ENCODE measurements around the gene RBP3.
A peak's percentile ranks its signal among the peaks of the same experiment; 100 is the strongest.

The RBP3 gene

DNA sequence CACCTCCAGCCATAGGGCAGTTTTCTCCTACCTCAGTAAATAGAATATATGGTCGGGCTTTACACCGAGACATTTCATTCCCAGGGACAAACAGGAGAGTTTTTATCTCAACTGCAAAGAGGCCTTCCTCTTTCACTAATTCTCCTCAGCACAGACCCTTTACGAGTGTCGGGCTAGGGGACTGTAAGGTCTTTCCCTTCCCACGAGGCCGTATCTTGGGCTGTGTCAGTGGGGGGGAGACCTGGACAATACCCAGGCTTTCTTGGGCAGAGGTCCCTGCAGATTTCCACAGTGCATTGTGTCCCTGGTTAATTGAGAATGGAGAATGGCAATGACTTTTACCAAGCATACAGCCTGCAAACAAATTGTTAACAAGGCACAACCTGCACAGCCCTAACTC lies 49.1 kb downstream of the RBP3 start:
- FAIRE-seq (no peak), DNase-seq (ENCODE audit: low spot score) (no peak)

DNA sequence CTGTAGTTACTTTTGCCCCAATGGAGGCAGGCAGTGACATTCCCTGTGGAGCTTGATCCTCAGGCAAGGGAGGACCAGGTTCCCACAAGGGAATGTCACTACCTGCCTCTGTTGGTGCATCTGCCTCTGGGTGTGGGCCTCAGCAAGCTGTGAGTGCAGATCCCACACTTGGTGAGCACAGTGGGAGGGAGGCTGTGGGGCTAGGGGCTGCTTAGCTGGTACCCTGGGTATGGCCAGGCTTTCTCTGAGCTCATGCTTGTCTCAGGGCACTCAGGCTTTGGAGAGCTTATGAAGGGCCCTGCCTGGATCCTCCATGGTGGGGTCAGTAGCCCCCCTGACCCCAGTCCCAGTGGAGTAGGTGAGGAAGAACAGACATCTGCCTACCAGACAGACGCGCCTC lies 52.1 kb downstream of the RBP3 start:
- no peak for DNase-seq (ENCODE audit: low spot score)
- FAIRE-seq = no peak

DNA sequence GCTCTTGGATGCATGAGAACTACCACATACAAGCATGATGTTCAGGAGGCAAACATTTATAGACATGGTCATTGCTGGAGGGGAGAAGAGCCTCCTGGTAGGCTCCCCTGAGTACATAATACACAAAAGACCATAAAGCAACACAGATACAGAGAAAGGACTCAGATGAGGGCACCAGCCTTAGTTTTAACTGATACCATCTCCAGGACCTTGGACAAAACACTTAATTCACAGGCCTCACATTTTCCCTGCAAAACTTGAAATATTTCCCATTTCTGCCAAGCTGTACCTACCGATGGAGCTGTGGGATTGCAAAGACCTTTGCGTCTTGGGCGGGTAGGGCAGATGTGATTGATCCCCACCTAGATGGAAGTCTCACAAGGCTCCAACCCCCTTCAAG lies 52.6 kb downstream of the RBP3 start:
- FAIRE-seq = no peak
- no peak for DNase-seq (ENCODE audit: low spot score)

DNA sequence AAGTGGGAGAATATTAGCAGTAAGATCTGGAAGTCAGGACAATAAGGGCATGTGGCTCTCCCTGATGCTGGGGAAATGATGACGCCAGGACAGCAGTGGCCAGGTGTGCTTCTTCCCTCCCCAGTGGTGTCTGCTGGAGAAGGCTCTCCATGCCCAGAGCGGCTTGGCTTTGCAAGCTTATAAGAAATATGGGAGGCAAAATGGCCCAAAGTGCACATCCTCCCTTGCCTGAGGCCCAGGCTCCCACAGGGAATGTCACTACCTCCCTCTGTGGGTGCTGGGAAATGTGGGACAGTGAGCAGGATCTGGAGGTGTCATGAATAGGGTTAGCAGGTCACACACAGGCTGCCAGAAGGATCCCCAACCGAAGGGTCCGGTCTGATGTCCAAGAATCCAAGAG lies 53.0 kb downstream of the RBP3 start:
- FAIRE-seq (no peak), DNase-seq (ENCODE audit: low spot score) (no peak)

DNA sequence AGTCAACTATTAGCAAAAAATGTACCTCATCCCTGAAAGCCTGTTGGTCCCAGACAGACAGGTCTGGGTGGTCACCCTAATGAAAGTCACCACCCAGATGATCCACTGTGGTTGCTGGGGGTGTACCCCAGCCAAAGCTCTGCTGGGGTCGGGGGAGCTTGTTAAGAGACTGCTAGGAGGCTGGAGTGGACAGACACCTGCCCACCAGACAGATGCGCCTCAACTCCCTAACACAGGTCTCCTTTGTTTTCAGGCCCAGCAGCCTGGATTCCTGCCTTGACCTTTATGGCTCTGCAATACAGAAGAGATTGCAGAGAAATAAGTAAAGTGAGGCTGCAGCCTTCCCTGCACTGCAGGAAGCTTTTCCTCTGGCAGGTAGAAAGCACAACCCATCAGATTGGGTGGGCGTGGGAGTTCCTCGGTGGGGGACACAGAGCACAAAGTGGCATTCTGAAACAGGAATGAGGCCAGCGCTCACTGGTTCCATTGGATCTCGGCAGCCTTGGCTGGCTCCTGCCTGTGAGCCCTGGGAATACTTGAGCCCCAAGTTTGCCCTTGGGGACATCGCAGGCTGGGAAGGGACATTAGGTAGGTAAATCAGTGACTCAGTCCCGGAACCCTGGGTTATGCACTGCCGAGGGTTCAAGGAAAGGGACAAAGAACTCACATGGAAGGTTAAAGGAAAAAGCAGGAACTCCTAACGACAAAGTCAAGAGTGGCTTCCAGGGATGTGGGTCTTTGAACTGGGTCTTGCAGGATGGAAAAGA lies 53.9 kb downstream of the RBP3 start:
- DNase-seq (ENCODE audit: low spot score) = no peak

DNA sequence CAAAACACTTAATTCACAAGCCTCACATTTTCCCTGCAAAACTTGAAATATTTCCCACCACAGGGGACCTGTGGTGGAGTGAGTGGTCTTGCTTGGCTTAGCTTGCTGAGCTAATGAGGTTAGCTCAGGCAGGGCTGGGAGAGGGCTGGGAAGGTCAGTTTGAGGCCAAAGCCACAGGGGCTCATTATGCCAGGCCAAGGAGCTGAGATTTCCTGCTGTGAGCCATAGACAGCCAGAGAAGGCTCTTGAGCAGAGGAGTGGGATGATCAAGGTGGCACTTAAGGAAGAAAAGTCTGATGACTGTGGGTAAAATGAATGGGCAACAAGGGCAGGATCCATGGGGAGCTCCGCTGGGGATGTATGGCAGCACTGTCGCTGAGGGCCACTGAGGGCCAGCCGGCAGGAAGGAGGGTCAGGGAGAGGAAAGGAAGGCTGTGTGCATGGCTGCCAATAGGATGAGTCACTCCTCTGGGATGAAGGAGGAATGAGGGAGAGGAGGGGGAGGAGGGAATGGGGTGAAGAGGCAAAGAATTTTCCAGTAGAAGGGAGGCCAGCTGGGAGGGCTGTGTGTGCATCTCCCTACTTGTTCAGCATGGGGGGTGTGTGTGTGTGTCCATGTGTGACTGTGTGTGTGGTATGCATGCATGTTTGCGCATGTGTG lies 54.6 kb downstream of the RBP3 start:
- FAIRE-seq = no peak

More for the DNA sequence above, 53.9 kb downstream of the RBP3 start:
- no peak for FAIRE-seq

DNA sequence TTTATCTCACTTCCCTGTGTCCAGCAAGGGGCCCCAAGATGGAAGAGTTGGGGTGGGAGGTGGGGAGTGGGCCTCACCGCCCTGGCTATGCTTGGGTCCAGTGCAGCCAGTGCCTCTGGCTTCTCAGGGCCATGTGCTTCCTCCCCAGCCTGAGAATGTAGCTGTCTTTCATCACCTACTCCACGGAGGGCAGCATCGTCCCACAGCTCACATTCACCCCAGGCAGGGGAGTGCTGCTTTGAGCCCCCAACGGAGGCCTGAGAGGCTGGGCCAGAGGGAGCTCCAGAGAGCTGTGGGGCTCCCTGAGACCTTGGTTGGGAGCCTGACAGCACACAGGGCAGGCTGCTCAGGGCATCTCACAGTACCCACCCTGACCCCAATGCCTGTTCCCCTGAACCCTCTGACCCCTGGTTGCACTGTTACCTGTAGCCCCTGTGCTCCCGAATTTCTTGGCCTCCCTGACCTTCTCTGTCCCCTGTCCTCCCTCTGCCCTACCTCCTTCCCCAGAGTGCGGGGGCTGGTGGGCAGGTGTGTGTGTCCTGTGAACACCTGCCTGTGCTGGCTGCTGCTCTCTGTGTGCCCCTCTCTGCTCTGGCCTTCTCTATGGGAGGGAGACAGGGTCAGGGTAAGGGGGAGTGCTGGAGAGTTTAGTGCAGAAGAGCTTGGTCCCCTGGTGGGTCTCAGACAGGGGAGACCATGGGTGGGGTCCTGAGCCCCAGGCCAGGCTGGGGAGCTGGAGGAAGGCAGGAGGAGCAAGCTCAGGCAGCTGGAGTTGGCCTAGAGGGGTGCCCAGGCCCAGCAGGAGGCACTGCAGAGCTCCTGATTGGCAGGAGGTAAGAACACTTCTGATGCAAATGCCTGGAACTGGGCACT lies 55.5 kb downstream of the RBP3 start:
- DNase-seq (ENCODE audit: low spot score) (peak; percentile 6), FAIRE-seq (no peak)

More for the DNA sequence above, 54.6 kb downstream of the RBP3 start:
- peak; percentile 94 for DNase-seq (ENCODE audit: low spot score)

DNA sequence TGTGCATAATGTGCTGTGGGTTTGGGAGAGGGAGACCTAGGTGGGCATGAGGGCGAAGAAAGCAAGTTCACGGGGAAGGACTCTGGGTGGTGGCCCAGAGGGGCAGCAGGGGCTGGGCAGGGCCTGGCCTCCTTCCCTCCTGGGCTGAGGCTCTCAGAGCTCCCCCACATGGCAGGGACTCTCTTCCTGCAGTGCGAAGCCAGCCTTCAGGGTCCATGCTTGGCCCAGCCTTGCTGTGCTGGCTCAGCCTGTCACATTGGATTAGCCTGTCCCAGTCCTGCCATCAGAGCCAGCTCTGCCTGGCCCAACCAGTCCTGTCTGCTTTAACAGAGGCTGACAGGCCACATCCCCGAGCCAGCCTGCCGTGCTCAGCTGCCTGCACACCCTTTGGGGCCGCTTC lies 56.3 kb downstream of the RBP3 start:
- DNase-seq (ENCODE audit: low spot score) = no peak
- FAIRE-seq = no peak

DNA sequence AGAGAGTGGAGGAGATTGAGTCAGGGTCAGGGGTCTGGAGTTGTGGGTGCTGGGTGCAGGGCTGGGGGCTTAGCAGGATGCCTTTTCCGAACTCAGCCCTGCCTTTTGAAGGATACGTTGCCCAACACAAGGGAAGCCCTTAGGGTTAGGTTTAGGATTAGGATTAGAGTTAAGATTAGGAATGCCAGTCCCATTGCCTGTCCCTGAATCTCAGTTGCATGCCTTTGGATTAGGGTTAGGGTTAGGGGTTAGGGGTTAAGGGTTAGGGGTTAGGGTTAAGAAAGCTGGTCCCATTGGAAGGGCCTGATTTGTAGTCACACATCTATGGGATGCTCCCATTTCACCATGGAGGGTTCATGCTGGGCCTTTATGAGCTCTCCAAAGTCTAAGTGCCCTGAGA lies 56.8 kb downstream of the RBP3 start:
- FAIRE-seq (no peak), DNase-seq (ENCODE audit: low spot score) (no peak)

DNA sequence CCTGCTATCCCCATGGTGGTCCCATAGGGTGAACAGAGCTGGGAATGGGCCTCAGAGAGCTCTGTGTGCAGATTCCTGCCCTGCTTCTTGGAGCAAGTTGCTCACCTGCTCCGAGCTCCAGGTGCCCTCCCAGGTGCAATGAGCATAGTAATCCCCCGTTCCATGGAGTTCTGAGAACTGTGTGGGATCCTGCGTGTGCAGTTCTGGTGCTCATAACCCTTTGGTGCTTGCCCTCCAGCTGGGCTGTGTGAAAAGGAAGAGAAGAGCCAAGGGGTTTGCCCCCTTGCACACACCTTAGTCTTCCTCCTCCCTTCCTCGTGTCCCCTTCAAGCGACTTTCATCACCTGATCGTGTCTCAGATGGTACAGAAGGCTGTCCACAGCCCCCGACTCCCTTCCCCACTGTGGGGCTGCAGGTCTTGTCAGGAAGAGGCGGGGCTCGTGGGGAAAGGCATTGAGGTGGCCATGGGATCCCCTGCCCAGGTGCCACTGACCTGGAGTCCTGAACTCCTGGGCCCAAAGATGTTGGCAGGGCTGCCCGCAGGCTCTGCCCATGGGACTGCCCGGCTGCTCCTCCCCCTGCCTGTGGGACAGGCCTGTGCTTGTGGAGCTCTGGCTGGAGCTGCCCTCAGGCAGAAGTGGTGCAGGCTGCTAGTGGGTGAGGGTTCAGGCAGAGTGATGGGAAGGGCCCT lies 57.8 kb downstream of the RBP3 start:
- DNase-seq (ENCODE audit: low spot score) = no peak

DNA sequence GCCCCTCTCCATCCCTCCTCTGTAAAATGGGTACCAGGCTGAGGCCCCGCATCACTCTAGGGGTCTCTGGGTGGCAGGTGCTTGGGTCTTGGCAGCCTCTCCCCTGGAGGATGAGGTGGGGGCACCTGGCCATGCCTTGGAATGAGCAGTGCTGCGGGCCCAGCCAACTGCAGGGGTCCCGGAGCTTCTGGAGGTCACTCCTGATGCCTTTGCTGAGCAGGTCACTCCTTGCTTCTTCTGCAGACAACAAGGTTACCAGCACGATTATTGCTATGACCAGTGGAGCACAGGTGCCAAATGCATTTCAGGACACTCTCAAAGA lies 58.3 kb downstream of the RBP3 start:
- FAIRE-seq = no peak

More for the DNA sequence above, 57.8 kb downstream of the RBP3 start:
- no peak for FAIRE-seq

DNA sequence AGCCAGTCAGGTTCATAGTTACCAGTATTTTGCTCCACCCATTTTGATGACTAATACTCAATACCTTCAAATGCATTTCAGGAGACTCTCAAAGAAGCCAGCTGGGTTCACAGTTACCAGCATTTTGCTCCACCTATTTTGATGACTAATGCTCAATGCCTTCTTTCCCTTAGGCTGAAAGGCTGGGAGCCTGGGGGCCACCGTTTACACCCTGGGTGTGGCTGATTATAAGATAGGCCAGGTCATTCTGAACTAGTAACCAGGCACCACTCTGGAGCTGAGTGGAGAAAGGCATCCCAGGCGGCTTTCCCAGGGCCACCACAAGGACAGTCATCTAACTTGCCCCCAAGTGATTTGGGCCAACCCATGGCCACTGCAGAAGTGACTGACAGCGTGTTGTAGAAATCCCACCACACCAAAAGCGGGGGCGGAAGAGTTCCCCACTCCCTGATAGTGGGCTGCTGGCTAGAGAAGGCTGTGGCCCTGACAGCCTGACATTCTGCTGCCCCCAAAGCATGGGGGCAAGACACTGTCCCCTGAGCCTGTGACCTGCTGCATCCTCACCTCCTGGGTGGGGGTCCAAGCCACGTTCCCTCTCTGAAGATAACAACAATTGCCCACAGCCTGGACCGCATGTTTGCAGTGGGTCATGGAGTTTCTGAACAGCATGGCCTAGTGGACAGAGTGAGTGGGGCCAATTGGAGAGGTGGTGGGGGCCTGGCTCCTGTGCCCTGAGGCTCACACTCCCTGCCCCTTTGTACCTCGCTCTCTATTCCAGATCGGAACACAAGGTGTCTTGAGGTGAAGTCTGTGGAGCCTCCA lies 58.9 kb downstream of the RBP3 start:
- DNase-seq (ENCODE audit: low spot score) = peak; percentile 97

More for the DNA sequence above, 58.3 kb downstream of the RBP3 start:
- no peak for DNase-seq (ENCODE audit: low spot score)

More for the DNA sequence above, 58.9 kb downstream of the RBP3 start:
- FAIRE-seq = no peak
